Peyer's patch (tissue), 4 donors: ENCODE data around the gene ZNF576. TPM values are rescaled to one million over a fixed set of nuclear protein-coding genes. Genes with fewer than 3 reads are reported as not detected.

Experiments
- DNase-seq, 3 donors: peaks; one replicate each; pipeline ENCODE4 v3.0.0-alpha.2; 2017 to 2019
- H3K27ac ChIP-seq, 4 donors: fragments of 200-600 bp; sonication (generic); one replicate each; pipeline ENCODE4 v1.5.1; 2016 to 2019
- H3K27me3 ChIP-seq, 2 donors: fragments of 200-600 bp; sonication (generic); one replicate each; pipeline ENCODE4 v1.5.1; 2019
- H3K36me3 ChIP-seq, 3 donors: fragments of 200-600 bp; sonication (generic); one replicate each; pipeline ENCODE4 v1.5.1; 2016 to 2019
- H3K4me1 ChIP-seq, 4 donors: fragments of 200-600 bp; sonication (generic); one replicate each; pipeline ENCODE4 v1.5.1; 2016 to 2019
- H3K4me3 ChIP-seq, 4 donors: fragments of 200-600 bp; sonication (generic); 1 replicate in 3 of 4; 2 replicates in 1 of 4; pipeline ENCODE4 v1.5.1; 2016 to 2019; ENCODE audit warnings: mild to moderate bottlenecking in 1 of 4
- H3K9me3 ChIP-seq, 4 donors: fragments of 200-600 bp; sonication (generic); one replicate each; pipeline ENCODE4 v1.5.1; 2016 to 2019; ENCODE audit warnings: mild to moderate bottlenecking in 1 of 4
- POLR2A ChIP-seq, 2 donors: fragments of 450-650 bp; IDR thresholded peaks; one replicate each; pipeline ENCODE4 v1.5.1; 2017; ENCODE audit warnings: antibody characterized with exemption in 2 of 2, mild to moderate bottlenecking in 2 of 2, moderate library complexity in 2 of 2
- total RNA-seq, 4 donors: library from RNA; depleted of rRNA; stranded (reverse); fragments of >200 nt; gene quantifications; one replicate each; pipeline ENCODE4 v1.1.0, GENCODE V29; 2016
- TF ChIP-seq, protein P1 (sequence below), 6 experiments: fragments of 450-650 bp in 4 of 6; fragments of 200-600 bp in 2 of 6; sonication (generic) in 1 of 6; IDR thresholded peaks; one replicate each; pipeline ENCODE4 v1.5.1; 2017 to 2019; ENCODE audit warnings: antibody characterized with exemption in 6 of 6, mild to moderate bottlenecking in 3 of 6, moderate library complexity in 1 of 6

The ZNF576 gene
- total RNA-seq, 4 donors from 2014 or later = 6.6 to 21.9 (median 16.5) TPM

- no peak for TF ChIP-seq POLR2A (IDR thresholded peaks at IDR 0.05)
- TF ChIP-seq, protein P1, sequence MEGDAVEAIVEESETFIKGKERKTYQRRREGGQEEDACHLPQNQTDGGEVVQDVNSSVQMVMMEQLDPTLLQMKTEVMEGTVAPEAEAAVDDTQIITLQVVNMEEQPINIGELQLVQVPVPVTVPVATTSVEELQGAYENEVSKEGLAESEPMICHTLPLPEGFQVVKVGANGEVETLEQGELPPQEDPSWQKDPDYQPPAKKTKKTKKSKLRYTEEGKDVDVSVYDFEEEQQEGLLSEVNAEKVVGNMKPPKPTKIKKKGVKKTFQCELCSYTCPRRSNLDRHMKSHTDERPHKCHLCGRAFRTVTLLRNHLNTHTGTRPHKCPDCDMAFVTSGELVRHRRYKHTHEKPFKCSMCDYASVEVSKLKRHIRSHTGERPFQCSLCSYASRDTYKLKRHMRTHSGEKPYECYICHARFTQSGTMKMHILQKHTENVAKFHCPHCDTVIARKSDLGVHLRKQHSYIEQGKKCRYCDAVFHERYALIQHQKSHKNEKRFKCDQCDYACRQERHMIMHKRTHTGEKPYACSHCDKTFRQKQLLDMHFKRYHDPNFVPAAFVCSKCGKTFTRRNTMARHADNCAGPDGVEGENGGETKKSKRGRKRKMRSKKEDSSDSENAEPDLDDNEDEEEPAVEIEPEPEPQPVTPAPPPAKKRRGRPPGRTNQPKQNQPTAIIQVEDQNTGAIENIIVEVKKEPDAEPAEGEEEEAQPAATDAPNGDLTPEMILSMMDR (IDR thresholded peaks at IDR 0.05) = no peak
- H3K9me3 ChIP-seq = no peaks in the 10 kb centered on the region
- H3K36me3 ChIP-seq = no peaks in the 10 kb centered on the region
- H3K4me1 ChIP-seq = peaks cover 0 to 4% (median 2%) of the 10 kb centered on the region in 4 donors
- no peak for DNase-seq
- no peaks in the 10 kb centered on the region for H3K27me3 ChIP-seq
- no peak overlapping the region for H3K27ac ChIP-seq
- H3K4me3 ChIP-seq = no peak overlapping the region
Measured at GRCh38 chr19:43622070-43622469, 25.7 kb downstream of the ZNF576 start.

- Histone ChIP-seq H3K4me1 (peaks cover 0 to 4% (median 2%) of the 10 kb centered on the region in 4 donors), H3K27me3 (no peaks in the 10 kb centered on the region), H3K4me3 (no peak overlapping the region), H3K9me3 (no peaks in the 10 kb centered on the region), H3K36me3 (no peaks in the 10 kb centered on the region), H3K27ac (no peak overlapping the region)
- DNase-seq = no peak
- no peak for TF ChIP-seq POLR2A (IDR thresholded peaks at IDR 0.05)
- TF ChIP-seq, protein P1 (IDR thresholded peaks at IDR 0.05) = no peak
Measured at GRCh38 chr19:43622956-43623355, 26.6 kb downstream of the ZNF576 start.

DNA sequence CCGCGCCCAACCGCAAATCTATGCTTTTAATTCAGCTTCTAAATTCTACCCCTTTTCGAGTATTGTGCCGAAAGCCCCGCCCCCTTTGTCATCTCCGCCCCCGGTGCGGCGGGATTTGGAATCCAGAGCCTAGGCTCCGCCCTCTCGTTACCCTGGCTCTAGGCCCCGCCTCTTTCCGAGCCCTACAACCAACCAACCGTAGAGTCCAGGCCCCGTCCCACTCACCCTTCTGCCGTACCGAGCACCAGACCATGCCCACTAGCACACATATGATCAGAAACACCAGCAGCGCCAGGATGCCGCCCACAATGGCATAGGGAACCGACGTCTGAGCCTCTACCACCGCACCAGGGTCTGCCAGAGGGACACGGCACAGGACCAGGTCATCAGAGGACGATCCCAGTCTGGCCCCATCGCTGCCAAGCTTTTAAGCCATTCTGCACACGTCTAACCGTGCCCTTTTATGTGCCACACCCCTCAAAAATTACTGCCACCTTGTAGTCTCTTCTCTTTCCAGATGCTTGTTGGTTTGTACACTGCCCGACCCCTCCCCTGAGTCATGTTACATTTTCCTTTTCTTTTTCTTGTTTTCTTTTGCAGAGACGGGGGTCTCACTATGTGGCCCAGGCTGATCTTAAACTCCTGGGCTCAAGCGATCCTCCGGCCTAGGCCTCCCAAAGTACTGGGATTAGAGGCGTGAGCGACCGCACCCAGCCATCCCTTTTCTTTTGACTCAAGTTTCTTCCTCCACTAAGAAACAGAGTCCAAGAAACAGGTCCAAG is 27.7 kb downstream of the ZNF576 start:
- Histone ChIP-seq H3K27me3 (no peaks in the 10 kb centered on the region), H3K9me3 (no peaks in the 10 kb centered on the region), H3K4me3 (no peak overlapping the region), H3K36me3 (no peaks in the 10 kb centered on the region), H3K4me1 (peaks cover 0 to 3% (median 0%) of the 10 kb centered on the region in 4 donors), H3K27ac (no peak overlapping the region)
- TF ChIP-seq POLR2A (IDR thresholded peaks at IDR 0.05) = no peak
- TF ChIP-seq, protein P1 (IDR thresholded peaks at IDR 0.05) = no peak
- DNase-seq = no peak

- Histone ChIP-seq H3K27me3 (no peaks in the 10 kb centered on the region), H3K4me1 (peaks cover 0 to 3% (median 0%) of the 10 kb centered on the region in 4 donors), H3K4me3 (no peak overlapping the region), H3K27ac (no peak overlapping the region), H3K36me3 (no peaks in the 10 kb centered on the region), H3K9me3 (no peaks in the 10 kb centered on the region)
- DNase-seq = peak; percentile 83 to 91 (median 85)
- no peak for TF ChIP-seq POLR2A (IDR thresholded peaks at IDR 0.05)
- TF ChIP-seq, protein P1 (IDR thresholded peaks at IDR 0.05) = peak in 3 of 6 experiments; percentile 11 to 40 (median 23)
Measured at GRCh38 chr19:43624933-43625332, 28.5 kb downstream of the ZNF576 start.

DNA sequence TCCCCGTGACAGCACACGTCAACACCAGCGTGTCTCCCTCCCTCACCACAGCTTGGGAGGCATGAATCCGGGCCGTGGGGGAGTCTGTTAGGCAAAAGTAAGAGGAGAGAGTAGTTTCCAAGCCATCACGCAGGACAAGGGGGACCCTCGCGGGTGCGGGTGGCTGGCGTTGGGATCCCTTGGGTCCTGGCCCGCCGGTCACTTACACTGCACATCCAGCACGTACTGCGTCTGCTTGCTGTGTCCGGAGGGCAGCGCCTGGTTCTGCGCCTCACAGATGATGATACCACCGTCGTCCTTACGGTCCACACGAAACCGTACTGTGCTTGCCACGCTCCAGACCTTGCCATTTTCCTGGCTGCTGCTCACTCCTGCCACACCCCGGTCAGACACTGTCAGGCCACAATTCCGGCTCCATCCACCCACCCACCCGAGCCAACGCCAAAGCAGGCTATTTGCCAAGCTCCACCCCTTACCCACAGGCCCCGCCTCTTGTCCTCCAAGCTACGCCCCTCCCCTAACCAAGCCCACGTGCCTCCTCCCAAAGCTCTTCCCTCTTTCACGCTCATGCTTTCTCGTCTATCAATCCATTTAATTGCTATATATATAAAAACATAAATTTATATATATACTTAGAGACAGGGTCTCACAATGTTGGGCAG is 29.7 kb downstream of the ZNF576 start:
- Histone ChIP-seq H3K36me3 (no peaks in the 10 kb centered on the region), H3K4me3 (no peak overlapping the region), H3K9me3 (no peaks in the 10 kb centered on the region), H3K4me1 (no peaks in the 10 kb centered on the region), H3K27ac (no peak overlapping the region), H3K27me3 (no peaks in the 10 kb centered on the region)
- no peak for TF ChIP-seq POLR2A (IDR thresholded peaks at IDR 0.05)
- TF ChIP-seq, protein P1 (IDR thresholded peaks at IDR 0.05) = no peak
- DNase-seq = no peak
